CD4-positive, CD25-positive, alpha-beta regulatory T cell (primary cell): ENCODE data around the gene IGDCC3. TPM values are rescaled to one million over a fixed set of nuclear protein-coding genes. Genes with fewer than 3 reads are reported as not detected.

Experiments used
- ATAC-seq, 2 donors: fragments of 150-1000 bp; cut with Tn5 transposase; one replicate each; pipeline ENCODE4 v1.10.0; 2021; ENCODE audit warnings: low read depth in 2 of 2, moderate number of reproducible peaks in 2 of 2, moderate library complexity in 1 of 2
- DNase-seq, 3 donors: peaks; one replicate each; pipeline versions ENCODE4 v3.0.0 to v3.0.0-alpha.2; 2012 to 2022; ENCODE audit warnings: mixed read lengths in 1 of 3
- H3K27ac ChIP-seq: one replicate; pipeline ENCODE4 v1.7.0; 2013; ENCODE audit warnings: mild to moderate bottlenecking, low read length; ENCODE audit not compliant: insufficient read depth, poor library complexity, severe bottlenecking
- H3K27me3 ChIP-seq: one replicate; pipeline ENCODE4 v1.7.0; 2013; ENCODE audit warnings: low read length; ENCODE audit not compliant: control insufficient read depth, insufficient read depth
- H3K36me3 ChIP-seq: one replicate; pipeline ENCODE4 v1.7.0; 2013; ENCODE audit warnings: mild to moderate bottlenecking, low read length, moderate library complexity; ENCODE audit not compliant: control insufficient read depth, insufficient read depth
- H3K4me1 ChIP-seq: 2 replicates; pipeline ENCODE4 v1.7.0; 2013; ENCODE audit warnings: mild to moderate bottlenecking, low read length; ENCODE audit not compliant: insufficient read depth, control insufficient read depth, poor library complexity, severe bottlenecking
- H3K4me3 ChIP-seq: one replicate; pipeline ENCODE4 v1.7.0; 2013; ENCODE audit warnings: low read depth, mild to moderate bottlenecking, low read length, moderate library complexity
- H3K9me3 ChIP-seq, 2 experiments: 1 replicate in 1 of 2; 2 replicates in 1 of 2; pipeline ENCODE4 v1.7.0; 2013; ENCODE audit warnings: low read length in 2 of 2, mild to moderate bottlenecking in 1 of 2, moderate library complexity in 1 of 2; ENCODE audit not compliant: control insufficient read depth in 2 of 2
- H3K27ac Mint-ChIP-seq, 3 donors: one replicate each; pipeline ENCODE4 v1.8.0; 2020 to 2022; ENCODE audit warnings: mild to moderate bottlenecking in 3 of 3, mixed read lengths in 3 of 3, moderate library complexity in 2 of 3
- H3K27me3 Mint-ChIP-seq: one replicate; pipeline ENCODE4 v1.8.0; 2022; ENCODE audit warnings: mild to moderate bottlenecking, mixed read lengths
- H3K36me3 Mint-ChIP-seq: one replicate; pipeline ENCODE4 v1.8.0; 2020; ENCODE audit warnings: mixed read lengths
- H3K4me1 Mint-ChIP-seq, 4 donors: one replicate each; pipeline ENCODE4 v1.8.0; 2020 to 2022; ENCODE audit warnings: mixed read lengths in 4 of 4, mild to moderate bottlenecking in 1 of 4
- H3K4me3 Mint-ChIP-seq, 4 donors: one replicate each; pipeline ENCODE4 v1.8.0; 2020 to 2022; ENCODE audit warnings: mild to moderate bottlenecking in 4 of 4, mixed read lengths in 4 of 4, moderate library complexity in 3 of 4
- H3K9me3 Mint-ChIP-seq, 7 donors: one replicate each; pipeline ENCODE4 v1.8.0; 2020 to 2022; ENCODE audit warnings: mixed read lengths in 7 of 7, mild to moderate bottlenecking in 3 of 7, moderate library complexity in 2 of 7
- polyA plus RNA-seq, 4 donors: library from polyadenylated mRNA; unstranded; fragments of 300-500 nt; fragmentation: Illumina TruSeq; gene quantifications; one replicate each; pipeline ENCODE4 v1.2.3, GENCODE V29; 2021
- total RNA-seq: library from RNA; stranded (reverse); gene quantifications from one replicate; pipeline ENCODE4 v1.2.3, GENCODE V29; 2022

Gene IGDCC3
- total and polyA plus RNA-seq, 5 donors from 2014 or later: not detected

- Histone ChIP-seq H3K27ac (no peak overlapping the region), H3K4me1 (peaks cover 10% of the 10 kb centered on the region), H3K27me3 (peaks cover 21% of the 10 kb centered on the region), H3K4me3 (no peak overlapping the region), H3K36me3 (no peaks in the 10 kb centered on the region), H3K9me3 (no peaks in the 10 kb centered on the region)
- no peak overlapping the region for H3K27ac Mint-ChIP-seq
- DNase-seq (no peak), ATAC-seq (no peak)
- H3K27me3 Mint-ChIP-seq: peaks cover 51% of the 10 kb centered on the region
- no peak overlapping the region for H3K4me3 Mint-ChIP-seq
- H3K36me3 Mint-ChIP-seq: no peaks in the 10 kb centered on the region
- no peaks in the 10 kb centered on the region for H3K9me3 Mint-ChIP-seq
- peaks cover 0 to 10% (median 4%) of the 10 kb centered on the region in 4 donors for H3K4me1 Mint-ChIP-seq
Observed at GRCh38 chr15:65372787-65373067, 5.1 kb downstream of the IGDCC3 start.

DNA sequence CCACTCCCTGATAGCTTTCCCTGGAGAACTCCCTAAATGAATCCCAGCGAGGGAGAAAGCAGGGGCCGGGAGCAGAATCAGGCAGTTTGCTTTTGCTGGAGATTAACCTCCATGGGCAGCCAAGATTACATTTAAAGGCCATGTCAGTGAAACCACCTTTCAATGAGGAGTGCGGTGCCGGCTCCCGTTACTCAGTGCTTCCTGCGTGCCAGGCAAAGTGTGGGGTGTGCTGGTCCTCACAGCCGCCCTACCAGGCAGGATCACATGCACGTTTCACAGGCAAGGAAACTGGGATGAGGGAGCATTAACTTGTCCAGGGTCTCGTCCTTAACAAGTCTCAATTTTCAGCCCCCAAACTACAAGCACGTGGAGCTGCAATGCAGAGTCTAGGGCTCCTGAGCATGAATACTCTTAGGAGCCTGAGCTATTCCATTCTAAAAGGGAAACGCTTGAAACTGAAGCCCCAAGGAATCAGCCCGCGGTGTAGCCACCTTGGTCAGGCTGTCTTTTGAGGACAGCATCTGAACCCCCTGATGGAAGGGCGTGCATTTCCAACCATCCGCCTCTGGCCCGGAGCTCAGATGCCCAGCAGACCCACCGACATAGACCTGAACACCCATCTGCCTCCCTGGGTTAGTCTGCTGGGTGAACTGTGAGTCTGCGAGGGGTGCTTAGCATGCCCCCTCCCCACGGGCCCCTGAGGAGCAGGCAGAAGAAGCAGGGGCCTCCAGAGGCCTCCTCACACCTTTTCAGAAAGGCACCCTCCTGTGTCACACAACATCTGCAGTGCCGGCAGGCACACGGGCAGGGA is 5.6 kb downstream of the IGDCC3 start:
- H3K4me1 Mint-ChIP-seq: peaks cover 0 to 9% (median 4%) of the 10 kb centered on the region in 4 donors
- H3K27ac ChIP-seq: no peak overlapping the region
- H3K27ac Mint-ChIP-seq: peak overlapping the region in 1 of 3 donors; percentile 20
- no peak for ATAC-seq
- no peaks in the 10 kb centered on the region for H3K9me3 Mint-ChIP-seq
- no peaks in the 10 kb centered on the region for H3K9me3 ChIP-seq
- no peaks in the 10 kb centered on the region for H3K36me3 ChIP-seq
- peaks cover 7% of the 10 kb centered on the region for H3K4me1 ChIP-seq
- DNase-seq: no peak
- H3K4me3 Mint-ChIP-seq: no peak overlapping the region
- no peaks in the 10 kb centered on the region for H3K36me3 Mint-ChIP-seq
- H3K27me3 Mint-ChIP-seq: peaks cover 51% of the 10 kb centered on the region
- no peak overlapping the region for H3K4me3 ChIP-seq
- H3K27me3 ChIP-seq: peaks cover 21% of the 10 kb centered on the region

DNA sequence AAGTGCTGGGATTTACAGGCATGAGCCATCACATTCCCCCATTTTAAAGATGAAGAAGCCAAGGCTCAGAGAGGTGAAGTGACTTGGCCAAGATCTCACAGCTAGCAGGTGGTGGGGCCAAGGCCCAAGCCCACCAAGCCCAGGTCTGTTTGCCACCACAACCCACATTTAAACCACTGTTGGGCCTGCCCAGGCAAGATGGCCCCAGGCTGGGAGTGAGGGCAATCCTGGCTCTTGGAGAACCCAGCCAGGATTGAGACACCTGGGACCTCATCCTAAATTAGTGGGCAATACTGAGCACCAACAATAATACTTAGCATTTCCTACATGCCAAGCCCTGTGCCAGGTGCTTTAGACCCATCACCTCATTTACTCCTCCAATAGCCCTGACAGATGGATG is 6.9 kb downstream of the IGDCC3 start:
- Histone ChIP-seq H3K9me3 (no peaks in the 10 kb centered on the region), H3K36me3 (no peaks in the 10 kb centered on the region), H3K27ac (no peak overlapping the region), H3K4me1 (no peaks in the 10 kb centered on the region), H3K27me3 (peaks cover 17% of the 10 kb centered on the region), H3K4me3 (no peak overlapping the region)
- Mint-ChIP-seq H3K27me3 (peaks cover 39% of the 10 kb centered on the region), H3K4me1 (peaks cover 0 to 3% (median under 1%) of the 10 kb centered on the region in 4 donors), H3K9me3 (no peaks in the 10 kb centered on the region), H3K36me3 (no peaks in the 10 kb centered on the region), H3K27ac (no peak overlapping the region), H3K4me3 (no peak overlapping the region)
- DNase-seq (no peak), ATAC-seq (no peak)

DNA sequence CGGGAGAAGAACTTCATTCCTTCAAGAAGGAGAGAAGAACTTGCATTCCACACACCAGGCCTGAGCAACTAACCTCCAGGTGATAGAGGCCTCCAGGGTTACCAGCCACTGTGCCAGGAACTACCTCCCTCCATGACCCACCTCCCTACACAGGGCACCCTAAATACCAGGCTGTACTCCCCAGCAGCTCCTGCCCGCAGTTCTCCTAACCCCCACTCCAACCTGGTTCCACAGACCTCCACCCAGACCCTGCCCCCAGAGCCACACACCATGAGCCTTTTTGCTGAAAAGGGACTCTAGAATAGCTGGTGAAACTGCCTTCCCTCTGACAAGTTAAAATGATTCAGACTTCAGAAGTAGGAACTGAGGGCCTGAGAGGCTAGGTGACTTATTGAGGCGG is 8.2 kb downstream of the IGDCC3 start:
- no peak overlapping the region for H3K4me3 ChIP-seq
- H3K27me3 Mint-ChIP-seq: peaks cover 28% of the 10 kb centered on the region
- H3K4me1 ChIP-seq: no peaks in the 10 kb centered on the region
- no peaks in the 10 kb centered on the region for H3K36me3 ChIP-seq
- H3K27me3 ChIP-seq: peaks cover 6% of the 10 kb centered on the region
- DNase-seq (no peak), ATAC-seq (no peak)
- H3K27ac ChIP-seq: no peak overlapping the region
- no peaks in the 10 kb centered on the region for H3K9me3 Mint-ChIP-seq
- H3K4me3 Mint-ChIP-seq: no peak overlapping the region
- H3K36me3 Mint-ChIP-seq: no peaks in the 10 kb centered on the region
- no peaks in the 10 kb centered on the region for H3K4me1 Mint-ChIP-seq
- H3K9me3 ChIP-seq: no peaks in the 10 kb centered on the region
- no peak overlapping the region for H3K27ac Mint-ChIP-seq

DNA sequence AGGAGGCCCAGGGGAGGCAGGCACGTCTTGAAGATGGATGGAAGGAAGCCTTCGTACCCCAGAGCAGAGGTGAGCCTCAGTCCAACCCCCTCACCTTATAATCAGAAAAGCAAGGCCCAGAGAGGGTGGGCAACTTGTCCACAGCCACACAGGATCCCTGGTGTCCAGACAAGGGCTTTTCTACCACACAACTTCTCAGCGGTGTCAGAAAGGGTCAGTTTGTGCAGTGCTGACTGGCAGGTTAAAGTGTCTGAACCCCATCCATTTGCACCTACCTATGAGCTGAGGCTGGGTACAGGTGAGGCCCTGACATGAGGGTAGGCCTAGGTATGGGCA is 8.6 kb downstream of the IGDCC3 start:
- no peak for ATAC-seq
- no peak for DNase-seq
- Histone ChIP-seq H3K4me3 (no peak overlapping the region), H3K27me3 (peaks cover 2% of the 10 kb centered on the region), H3K4me1 (no peaks in the 10 kb centered on the region), H3K36me3 (no peaks in the 10 kb centered on the region), H3K9me3 (no peaks in the 10 kb centered on the region), H3K27ac (no peak overlapping the region)
- no peak overlapping the region for H3K27ac Mint-ChIP-seq
- H3K4me3 Mint-ChIP-seq: no peak overlapping the region
- peaks cover 28% of the 10 kb centered on the region for H3K27me3 Mint-ChIP-seq
- no peaks in the 10 kb centered on the region for H3K4me1 Mint-ChIP-seq
- H3K9me3 Mint-ChIP-seq: no peaks in the 10 kb centered on the region
- no peaks in the 10 kb centered on the region for H3K36me3 Mint-ChIP-seq

DNA sequence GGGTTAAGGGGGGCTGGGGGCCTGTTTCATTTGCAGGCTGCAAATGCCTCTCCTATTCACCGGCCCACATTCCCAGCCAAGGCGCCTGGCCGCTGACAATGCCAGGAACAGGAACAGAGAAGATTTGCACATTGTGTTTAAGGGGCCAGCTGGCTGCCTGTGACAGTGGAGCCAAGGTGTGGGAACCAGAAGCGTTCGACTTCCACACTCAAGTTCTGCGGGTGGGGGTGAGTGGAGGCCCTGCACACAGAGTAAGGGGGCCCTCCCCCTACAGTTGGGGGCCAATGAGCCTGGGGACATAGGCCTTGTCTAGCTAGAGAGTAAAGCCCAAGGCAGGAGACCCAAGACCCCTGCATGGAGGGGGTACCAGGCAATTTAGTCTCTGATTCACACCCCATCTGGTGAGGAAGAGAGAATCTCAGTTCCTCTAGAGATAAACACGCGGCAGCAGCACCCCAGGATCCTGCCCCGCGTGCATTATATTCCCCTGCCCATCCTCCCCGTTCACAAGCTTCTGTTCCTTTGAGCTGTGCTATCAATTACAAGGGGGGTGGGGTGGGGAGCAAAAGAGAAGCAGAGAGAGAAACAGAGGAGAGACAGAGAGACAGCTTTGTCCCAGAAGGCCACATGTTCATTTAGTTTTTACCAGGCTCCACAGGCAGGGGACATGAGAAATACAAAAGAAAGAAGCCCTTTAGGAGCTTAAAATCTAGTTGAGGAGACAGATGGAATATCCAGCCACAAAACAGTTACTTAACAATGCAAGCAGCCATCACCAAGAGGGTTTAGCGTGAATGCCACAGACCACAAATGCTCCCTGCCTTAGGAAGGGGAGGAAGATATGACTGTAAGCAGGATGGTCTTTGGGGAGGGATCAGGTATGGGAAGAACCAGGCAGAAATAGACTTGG is 9.2 kb downstream of the IGDCC3 start:
- DNase-seq (no peak), ATAC-seq (no peak)
- no peaks in the 10 kb centered on the region for H3K9me3 ChIP-seq
- no peaks in the 10 kb centered on the region for H3K4me1 ChIP-seq
- H3K4me3 Mint-ChIP-seq: no peak overlapping the region
- H3K9me3 Mint-ChIP-seq: no peaks in the 10 kb centered on the region
- peaks cover 26% of the 10 kb centered on the region for H3K27me3 Mint-ChIP-seq
- H3K4me3 ChIP-seq: no peak overlapping the region
- H3K36me3 ChIP-seq: no peaks in the 10 kb centered on the region
- no peak overlapping the region for H3K27ac ChIP-seq
- H3K4me1 Mint-ChIP-seq: no peaks in the 10 kb centered on the region
- no peak overlapping the region for H3K27ac Mint-ChIP-seq
- no peaks in the 10 kb centered on the region for H3K36me3 Mint-ChIP-seq
- H3K27me3 ChIP-seq: no peaks in the 10 kb centered on the region

DNA sequence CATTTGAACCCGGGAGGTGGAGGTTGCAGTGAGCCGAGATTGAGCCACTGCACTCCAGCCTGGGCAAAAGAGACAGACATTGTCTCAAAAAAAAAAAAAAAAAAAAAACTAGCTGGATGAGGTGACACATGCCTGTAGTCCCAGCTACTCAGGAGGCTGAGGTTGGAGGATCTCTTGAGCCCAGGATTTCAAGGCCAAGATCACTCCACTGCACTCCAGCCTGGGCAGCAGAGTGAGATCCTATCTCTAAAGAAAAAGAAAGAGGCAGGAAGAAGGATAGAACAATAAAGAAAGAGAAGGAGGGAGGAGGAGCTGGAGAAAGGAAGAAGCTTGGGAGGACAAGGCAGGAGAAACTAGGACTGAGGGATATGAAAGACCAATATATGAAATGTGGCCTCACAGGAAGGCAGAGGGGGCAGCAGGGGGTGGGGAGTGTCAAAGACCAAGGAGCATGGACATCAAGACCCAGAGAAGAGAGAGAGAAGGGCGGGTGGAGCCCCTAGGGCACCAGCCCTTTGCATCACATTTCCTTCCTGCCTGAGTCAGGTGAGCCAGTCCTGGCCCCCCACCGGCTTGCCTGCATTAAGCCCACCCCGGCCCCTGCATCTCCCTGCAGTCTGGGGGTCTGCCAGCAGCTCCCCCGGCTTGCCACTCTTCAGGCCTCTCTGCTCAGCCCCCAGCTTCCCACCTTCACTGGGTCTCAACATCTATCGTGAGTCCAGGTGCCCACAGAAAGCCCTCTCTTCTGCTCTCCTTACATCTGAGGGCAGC is 11.5 kb downstream of the IGDCC3 start:
- peaks cover 13% of the 10 kb centered on the region for H3K27me3 Mint-ChIP-seq
- Histone ChIP-seq H3K36me3 (no peaks in the 10 kb centered on the region), H3K27me3 (no peaks in the 10 kb centered on the region), H3K4me1 (no peaks in the 10 kb centered on the region), H3K27ac (no peak overlapping the region), H3K4me3 (no peak overlapping the region), H3K9me3 (no peaks in the 10 kb centered on the region)
- H3K4me1 Mint-ChIP-seq: no peaks in the 10 kb centered on the region
- DNase-seq (no peak), ATAC-seq (no peak)
- no peak overlapping the region for H3K4me3 Mint-ChIP-seq
- no peaks in the 10 kb centered on the region for H3K36me3 Mint-ChIP-seq
- peaks cover 0 to 3% (median 0%) of the 10 kb centered on the region in 7 donors for H3K9me3 Mint-ChIP-seq
- peak overlapping the region in 1 of 3 donors; percentile 28 for H3K27ac Mint-ChIP-seq
